Spinal cord (tissue), 10 donors: ENCODE measurements around the gene SSNA1. TPM values are rescaled to one million over a fixed set of nuclear protein-coding genes. Genes with fewer than 3 reads are reported as not detected.
A peak's percentile ranks its signal among the peaks of the same experiment; 100 is the strongest.

Source experiments
- DNase-seq, 6 donors: peaks; one replicate each; pipeline versions ENCODE4 v3.0.0 to v3.0.0-alpha.2; 2013 to 2015; ENCODE audit warnings: low spot score in 6 of 6, low read depth in 4 of 6
- H3K27ac ChIP-seq: one replicate; pipeline ENCODE4 v1.5.1; 2013; ENCODE audit warnings: low read depth, low read length, control low read depth
- H3K27me3 ChIP-seq: one replicate; pipeline ENCODE4 v1.6.1; 2013; ENCODE audit warnings: low read length; ENCODE audit not compliant: control insufficient read depth, insufficient read depth
- H3K36me3 ChIP-seq: one replicate; pipeline ENCODE4 v1.6.1; 2013; ENCODE audit warnings: low read length; ENCODE audit not compliant: control insufficient read depth, insufficient read depth
- H3K4me1 ChIP-seq: one replicate; pipeline ENCODE4 v1.6.1; 2013; ENCODE audit warnings: low read length; ENCODE audit not compliant: control insufficient read depth, insufficient read depth
- H3K4me3 ChIP-seq: one replicate; pipeline ENCODE4 v1.5.1; 2013; ENCODE audit warnings: low read depth, low read length, control low read depth
- H3K9me3 ChIP-seq: one replicate; pipeline ENCODE4 v1.6.1; 2013; ENCODE audit warnings: low read length; ENCODE audit not compliant: control insufficient read depth, insufficient read depth
- WGBS: methylation state at CpG from one replicate; pipeline ENCODE4 v1.1.5; 2013; ENCODE audit warnings: missing lambda C conversion rate; ENCODE audit not compliant: insufficient coverage; 5-methylcytosine and 5-hydroxymethylcytosine counted together
- polyA plus RNA-seq, 2 donors: library from polyadenylated mRNA; unstranded; fragments of 120-200 nt; gene quantifications; one replicate each; pipeline ENCODE4 v1.2.1, GENCODE V29; 2013; ENCODE audit not compliant: insufficient read length in 2 of 2
- total RNA-seq, 2 donors: library from RNA; depleted of rRNA in 1 of 2; stranded (reverse); fragments of 120-200 nt in 1 of 2; fragments of >200 nt in 1 of 2; gene quantifications; one replicate each; pipeline versions ENCODE4 v1.2.3 to v1.2.4, GENCODE V29; 2013 to 2014
- donor health status: healthy.

The SSNA1 gene
- total and polyA plus RNA-seq, 4 donors = 28.1 to 66.9 (median 58.8) TPM

DNA sequence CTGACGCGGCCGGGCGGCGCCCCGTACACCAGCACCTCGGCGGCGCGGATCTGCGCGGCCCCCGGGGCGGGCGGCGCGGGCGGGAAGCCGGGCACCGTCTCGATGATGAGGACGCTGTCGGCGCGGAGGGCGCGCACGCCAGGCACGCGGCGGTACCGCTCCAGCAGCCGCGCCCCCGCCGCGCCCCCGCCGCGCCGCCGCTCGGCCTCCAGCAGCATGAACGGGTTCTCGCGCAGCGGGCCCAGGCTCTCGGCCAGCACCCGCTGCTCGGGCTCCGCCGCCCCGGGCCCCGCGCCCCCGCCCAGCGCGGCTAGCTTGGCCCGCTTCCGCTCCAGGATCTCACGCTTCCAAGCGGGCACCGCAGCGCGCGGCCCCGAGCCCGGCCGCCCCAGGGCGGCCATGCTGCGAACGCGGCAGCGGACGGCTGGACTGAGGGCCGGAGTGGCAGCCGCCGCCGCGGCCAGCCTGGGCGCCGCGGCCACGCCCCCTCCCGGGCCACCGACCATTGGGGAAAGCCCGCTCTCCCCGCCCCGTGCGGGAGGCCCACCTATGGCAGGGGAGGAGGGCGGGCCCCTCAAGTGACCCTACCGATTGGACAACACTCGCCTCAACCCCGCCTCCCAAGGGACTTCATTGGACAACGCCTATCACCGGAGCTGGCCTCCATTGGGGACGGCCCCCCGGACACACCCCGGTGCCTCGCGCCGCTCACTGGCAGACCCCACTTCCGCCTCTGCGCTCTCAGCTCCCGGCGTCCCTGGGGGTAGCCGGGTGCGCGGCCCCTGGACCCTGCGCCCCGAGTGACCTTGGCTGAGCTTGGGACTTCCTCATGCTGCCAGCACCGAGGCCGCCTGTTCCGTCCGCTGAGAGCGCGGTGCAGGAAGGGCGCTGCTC lies 12.1 kb downstream of the SSNA1 start, which contains the start of gene TPRN:
Gene TPRN (minus strand): TSS at position 431 of the 894 bp plus-strand sequence. CDS start 30 bp downstream, at position 401.
- H3K4me1 ChIP-seq = peaks cover 60% of the 10 kb centered on the region
- H3K9me3 ChIP-seq = no peaks in the 10 kb centered on the region
- H3K36me3 ChIP-seq = peaks cover 46% of the 10 kb centered on the region
- no peaks in the 10 kb centered on the region for H3K27me3 ChIP-seq
- H3K27ac ChIP-seq = peak within 1 kb of the TSS; percentile 61
- WGBS = under 1% methylated on average over 117 of the region's 118 CpGs
- DNase-seq = peak; percentile 89 to 100 (median 96)
- H3K4me3 ChIP-seq = peak within 1 kb of the TSS; percentile 70

DNA sequence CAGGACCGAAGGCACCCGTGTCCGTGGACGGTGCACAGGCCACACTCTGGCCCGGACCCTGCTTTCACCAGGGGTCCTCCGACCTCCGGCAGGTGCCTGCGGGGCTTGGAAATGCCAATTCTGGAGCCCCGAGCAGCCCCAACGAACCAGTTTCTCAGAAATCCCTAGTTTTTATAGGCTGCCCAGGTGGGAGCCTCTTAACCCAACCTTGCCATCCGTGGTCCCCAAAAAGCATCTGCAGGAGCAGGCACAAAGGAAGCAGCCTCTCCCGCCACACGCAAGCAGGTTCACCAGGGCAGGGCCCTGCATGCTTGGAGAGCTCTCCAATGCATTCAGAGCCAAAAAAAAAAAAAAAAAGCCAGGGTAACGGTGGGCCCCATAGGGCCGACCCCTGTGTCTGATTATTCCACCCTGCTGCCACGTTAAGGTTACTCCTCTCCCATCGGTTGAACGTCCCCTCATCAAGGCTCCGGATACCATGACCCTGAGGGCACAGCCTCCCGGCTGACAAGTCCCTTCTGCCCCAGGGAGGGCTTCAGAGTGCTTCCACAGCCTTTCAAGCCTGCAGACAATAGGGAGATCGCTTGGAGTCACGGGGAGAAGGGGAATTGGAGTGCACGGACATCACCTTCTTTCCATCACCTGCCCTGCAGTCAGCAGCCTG lies 12.9 kb downstream of the SSNA1 start:
- Histone ChIP-seq H3K4me1 (peaks cover 64% of the 10 kb centered on the region), H3K4me3 (peak overlapping the region; percentile 70), H3K9me3 (no peaks in the 10 kb centered on the region), H3K27ac (peak overlapping the region; percentile 61), H3K36me3 (peaks cover 39% of the 10 kb centered on the region), H3K27me3 (no peaks in the 10 kb centered on the region)
- DNase-seq = no peak
- 12% methylated on average over 17 of the region's 23 CpGs for WGBS

DNA sequence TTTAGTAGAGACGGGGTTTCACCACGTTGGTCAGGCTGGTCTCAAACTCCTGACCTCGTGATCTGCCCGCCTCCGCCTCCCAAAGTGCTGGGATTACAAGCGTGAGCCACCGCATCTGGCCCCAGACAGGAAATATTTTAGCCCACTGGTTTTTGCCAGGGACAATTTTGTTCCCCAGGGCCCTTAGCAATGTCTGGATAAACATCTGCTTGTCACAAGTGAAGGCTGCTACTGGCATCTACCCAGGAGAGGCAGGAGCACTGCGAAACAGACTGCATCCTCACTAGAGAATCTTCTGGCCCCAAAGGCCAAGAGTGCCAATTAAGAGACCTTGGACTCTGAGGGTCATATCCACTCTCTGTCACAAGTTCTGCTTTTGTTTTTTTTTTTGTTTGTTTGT lies 14.5 kb downstream of the SSNA1 start:
- H3K36me3 ChIP-seq = peaks cover 27% of the 10 kb centered on the region
- no peaks in the 10 kb centered on the region for H3K27me3 ChIP-seq
- no peak for DNase-seq
- no peak overlapping the region for H3K4me3 ChIP-seq
- H3K4me1 ChIP-seq = peaks cover 58% of the 10 kb centered on the region
- no peaks in the 10 kb centered on the region for H3K9me3 ChIP-seq
- no peak overlapping the region for H3K27ac ChIP-seq
- 84% methylated on average over 8 of the region's 8 CpGs for WGBS

DNA sequence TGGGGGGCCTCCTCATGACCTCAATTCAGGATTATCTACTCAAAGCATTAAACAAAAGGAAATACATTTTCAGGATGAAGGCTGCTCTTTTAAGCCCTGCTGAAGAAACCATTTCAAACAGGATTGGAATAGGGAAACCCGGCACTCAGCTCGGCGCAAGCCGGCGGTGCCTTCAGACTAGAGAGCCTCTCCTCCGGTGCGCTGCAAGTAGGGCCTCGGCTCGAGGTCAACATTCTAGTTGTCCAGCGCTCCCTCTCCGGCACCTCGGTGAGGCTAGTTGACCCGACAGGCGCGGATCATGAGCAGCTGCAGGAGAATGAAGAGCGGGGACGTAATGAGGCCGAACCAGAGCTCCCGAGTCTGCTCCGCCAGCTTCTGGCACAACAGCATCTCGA lies 16.3 kb downstream of the SSNA1 start:
- H3K4me3 ChIP-seq = peak overlapping the region; percentile 76
- peaks cover 40% of the 10 kb centered on the region for H3K4me1 ChIP-seq
- no peaks in the 10 kb centered on the region for H3K27me3 ChIP-seq
- H3K36me3 ChIP-seq = peaks cover 26% of the 10 kb centered on the region
- H3K9me3 ChIP-seq = no peaks in the 10 kb centered on the region
- DNase-seq = no peak
- no peak overlapping the region for H3K27ac ChIP-seq
- WGBS = 18% methylated on average over 21 of the region's 21 CpGs

DNA sequence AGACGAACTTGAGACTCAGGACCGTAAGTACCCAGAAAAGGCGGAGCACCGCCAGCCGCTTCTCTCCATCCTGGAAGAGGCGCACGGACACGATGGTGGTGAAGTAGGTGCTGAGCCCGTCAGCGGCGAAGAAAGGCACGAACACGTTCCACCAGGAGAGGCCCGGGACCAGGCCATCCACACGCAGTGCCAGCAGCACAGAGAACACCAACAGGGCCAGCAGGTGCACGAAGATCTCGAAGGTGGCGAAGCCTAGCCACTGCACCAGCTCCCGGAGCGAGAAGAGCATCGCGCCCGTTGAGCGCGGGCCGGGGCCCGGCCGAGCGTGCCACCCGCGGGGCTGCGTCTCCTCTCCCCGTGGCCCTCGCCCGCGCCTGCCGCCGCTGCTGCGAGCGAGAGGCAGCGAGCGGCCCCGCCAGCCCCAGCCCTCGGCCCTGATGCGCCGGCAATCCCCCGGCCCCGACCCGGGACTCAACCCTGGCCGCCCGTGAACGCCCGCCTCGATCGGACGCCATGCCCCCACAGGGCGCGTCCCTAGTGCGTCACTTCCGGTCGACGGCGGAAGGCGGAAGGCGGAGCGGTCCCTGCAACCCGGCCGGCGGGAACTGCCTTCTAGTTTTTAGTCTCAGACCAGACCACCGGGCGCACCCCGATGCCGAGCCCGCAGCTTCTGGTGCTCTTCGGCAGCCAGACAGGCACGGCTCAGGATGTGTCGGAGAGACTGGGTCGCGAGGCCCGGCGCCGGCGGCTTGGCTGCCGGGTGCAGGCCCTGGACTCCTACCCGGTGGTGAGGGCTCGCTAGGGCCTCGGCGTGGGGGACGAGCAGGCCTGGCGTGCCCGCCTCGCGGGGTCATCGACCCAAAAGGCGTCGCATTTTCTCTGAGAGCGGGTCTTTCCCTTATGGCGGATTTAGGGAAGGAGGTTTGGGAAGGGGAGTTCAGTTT lies 16.9 kb downstream of the SSNA1 start, which contains the start of the genes NDOR1 and TMEM203:
Gene NDOR1 (plus strand): TSS at position 575 of the 944 bp plus-strand sequence. CDS start 78 bp downstream, at position 653.
Gene TMEM203 (minus strand): TSS at position 523 of the 944 bp plus-strand sequence. CDS start 234 bp downstream, at position 289.
- no peaks in the 10 kb centered on the region for H3K27me3 ChIP-seq
- H3K4me1 ChIP-seq = peaks cover 40% of the 10 kb centered on the region
- H3K27ac ChIP-seq = no peak within 1 kb of the TSS
- DNase-seq = peak in 5 of 6 donors; percentile 84 to 97 (median 87)
- H3K9me3 ChIP-seq = no peaks in the 10 kb centered on the region
- H3K36me3 ChIP-seq = peaks cover 32% of the 10 kb centered on the region
- H3K4me3 ChIP-seq = peak within 1 kb of the TSS; percentile 76
- WGBS = under 1% methylated on average over 98 of the region's 98 CpGs

DNA sequence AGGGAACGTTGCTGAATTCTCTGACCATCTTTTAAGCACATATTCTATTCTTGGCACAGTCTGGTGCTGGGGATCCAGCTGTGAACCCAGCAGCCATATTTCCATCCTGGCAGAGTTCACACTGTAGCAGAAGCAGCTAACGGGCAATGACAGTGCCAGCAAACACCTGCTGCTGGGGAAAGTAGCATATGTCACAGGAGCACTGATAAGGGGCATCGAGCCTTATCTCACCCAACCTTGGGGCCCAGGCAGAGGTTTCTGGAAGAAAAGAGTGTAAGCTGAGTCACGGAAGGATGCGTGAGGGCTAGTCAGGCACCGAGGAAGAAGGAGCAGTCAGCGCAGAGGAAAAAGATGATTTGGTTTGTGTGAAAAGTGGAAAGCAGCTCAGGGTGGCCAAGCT lies 18.1 kb downstream of the SSNA1 start:
- no peaks in the 10 kb centered on the region for H3K27me3 ChIP-seq

DNA sequence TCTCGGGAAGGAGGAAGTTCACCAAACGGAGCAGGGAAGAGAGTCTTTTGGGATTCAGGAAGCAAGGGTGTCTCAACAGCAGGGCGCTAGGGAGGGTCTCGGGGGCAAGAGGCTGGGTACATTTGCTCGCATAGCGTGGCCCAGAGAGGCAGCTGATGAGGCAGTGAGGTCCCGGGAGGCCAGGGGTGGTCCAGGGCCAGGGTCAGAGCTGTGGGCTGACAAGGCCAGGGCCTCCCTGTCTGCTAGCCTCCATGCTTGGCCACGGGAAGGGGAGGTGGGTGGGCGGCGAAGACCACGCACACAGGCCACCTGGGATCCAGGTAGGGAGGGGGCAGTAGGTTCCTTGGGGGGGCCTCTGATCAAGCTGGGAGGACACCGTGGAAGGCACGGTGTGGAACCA lies 23.1 kb downstream of the SSNA1 start:
- Histone ChIP-seq H3K36me3 (peaks cover 83% of the 10 kb centered on the region), H3K27me3 (no peaks in the 10 kb centered on the region), H3K4me3 (no peak overlapping the region), H3K27ac (no peak overlapping the region), H3K4me1 (peaks cover 4% of the 10 kb centered on the region), H3K9me3 (no peaks in the 10 kb centered on the region)
- DNase-seq = no peak
- WGBS = 92% methylated on average over 13 of the region's 13 CpGs

More for the DNA sequence above, 18.1 kb downstream of the SSNA1 start:
- Histone ChIP-seq H3K36me3 (peaks cover 39% of the 10 kb centered on the region), H3K9me3 (no peaks in the 10 kb centered on the region), H3K27ac (no peak overlapping the region), H3K4me3 (no peak overlapping the region), H3K4me1 (peaks cover 32% of the 10 kb centered on the region)
- 92% methylated on average over 6 of the region's 7 CpGs for WGBS
- DNase-seq = no peak

DNA sequence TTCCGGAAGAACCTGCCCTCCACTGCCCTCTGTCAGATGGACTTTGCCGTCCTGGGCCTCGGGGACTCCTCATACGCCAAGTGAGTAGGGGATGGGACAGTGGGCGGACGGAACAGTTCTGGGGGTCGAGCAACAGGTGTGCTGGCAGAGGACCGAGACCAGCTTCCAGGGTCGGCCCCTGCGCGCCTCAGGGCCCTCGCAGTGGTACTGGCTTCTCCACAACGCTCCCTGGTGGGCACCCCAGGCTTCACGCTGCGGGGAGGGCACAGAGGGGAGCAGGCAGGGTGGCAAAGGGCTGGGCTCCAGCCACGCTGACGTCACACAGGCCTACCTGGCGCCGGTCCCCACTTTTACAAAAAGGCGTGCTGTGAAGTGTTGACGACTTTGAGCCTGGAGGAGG lies 24.0 kb downstream of the SSNA1 start:
- Histone ChIP-seq H3K27ac (no peak overlapping the region), H3K27me3 (no peaks in the 10 kb centered on the region), H3K4me3 (no peak overlapping the region), H3K9me3 (no peaks in the 10 kb centered on the region), H3K4me1 (no peaks in the 10 kb centered on the region), H3K36me3 (peaks cover 93% of the 10 kb centered on the region)
- no peak for DNase-seq
- WGBS = 88% methylated on average over 20 of the region's 21 CpGs
